Nucleus accumbens (tissue), 56 donors: Measurements from ENCODE around the gene PLEKHN1.
A peak's percentile ranks its signal among the peaks of the same experiment; 100 is the strongest.

Experiments
- DNase-seq, 56 donors: peaks; one replicate each; lab custom pipeline; 2025; lab: John Stamatoyannopoulos, UW

Gene PLEKHN1

GRCh38 chr1:1019122-1019999 is 53.1 kb downstream of the PLEKHN1 start:
- DNase-seq = peak in 49 of 56 donors; percentile 31 to 92 (median 75)

DNA sequence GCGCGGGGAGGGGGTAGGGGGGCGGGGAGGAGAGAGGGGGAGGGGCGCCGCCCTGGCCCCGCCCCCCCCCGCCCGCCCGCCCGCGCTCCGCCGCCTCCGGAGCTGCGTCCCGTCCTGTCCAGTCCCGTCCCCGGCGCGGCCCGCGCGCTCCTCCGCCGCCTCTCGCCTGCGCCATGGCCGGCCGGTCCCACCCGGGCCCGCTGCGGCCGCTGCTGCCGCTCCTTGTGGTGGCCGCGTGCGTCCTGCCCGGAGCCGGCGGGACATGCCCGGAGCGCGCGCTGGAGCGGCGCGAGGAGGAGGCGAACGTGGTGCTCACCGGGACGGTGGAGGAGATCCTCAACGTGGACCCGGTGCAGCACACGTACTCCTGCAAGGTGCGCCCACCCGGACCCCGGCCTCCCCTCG is 53.7 kb downstream of the PLEKHN1 start, which contains the start of gene AGRN:
TSS of gene AGRN (plus strand) at position 121 of the 405 bp plus-strand sequence. CDS start at position 174, 53 bp downstream.
- DNase-seq = peak in 26 of 56 donors; percentile 36 to 75 (median 62)

GRCh38 chr1:1020415-1021009 is 54.2 kb downstream of the PLEKHN1 start:
- DNase-seq = peak in 2 of 56 donors; percentile 43 to 70

DNA sequence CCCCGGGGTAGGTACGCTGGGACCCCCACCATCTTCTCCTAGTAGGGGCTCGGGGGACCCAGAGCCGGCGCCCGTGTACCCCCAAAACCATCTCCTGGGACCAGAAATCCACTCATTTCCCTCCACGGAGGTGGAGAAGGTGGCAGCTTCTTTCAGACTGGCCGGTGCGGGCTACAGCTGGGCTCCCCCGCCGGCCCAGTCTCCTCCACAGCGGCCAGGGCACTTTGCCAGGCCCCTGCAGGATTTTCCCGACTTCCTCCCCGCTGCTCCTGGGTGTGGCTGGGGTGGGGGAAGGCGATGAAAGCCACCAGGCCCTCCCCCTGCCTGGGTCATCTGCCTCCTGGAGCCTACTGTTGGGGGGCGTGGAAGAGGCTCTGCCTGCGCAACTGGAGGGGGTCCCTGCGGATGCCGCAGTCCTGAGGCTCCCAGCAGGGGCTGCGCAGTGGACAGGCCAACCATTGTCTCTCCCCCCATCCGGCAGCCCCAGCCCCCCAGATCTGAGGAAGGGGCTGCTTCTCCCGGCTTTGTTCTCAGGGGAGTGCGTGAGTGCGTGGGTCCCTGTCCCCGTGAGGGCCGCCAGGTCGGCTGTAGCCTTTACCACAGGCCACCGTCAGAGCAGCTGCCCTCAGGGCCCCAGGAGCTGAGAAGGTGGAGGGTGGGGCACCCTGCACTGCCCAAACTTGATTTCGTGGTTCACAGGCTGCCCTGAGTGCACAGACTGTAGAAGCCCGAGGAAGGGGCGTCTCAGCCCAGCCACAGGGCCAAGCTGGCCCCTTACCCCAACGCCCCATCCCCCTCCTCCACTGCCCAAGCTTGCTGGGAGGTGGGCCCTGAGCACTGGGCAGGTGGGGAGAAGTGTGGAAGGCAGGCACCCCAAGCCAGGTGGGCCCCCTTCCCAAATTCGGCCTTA is 55.0 kb downstream of the PLEKHN1 start:
- DNase-seq = peak in 5 of 56 donors; percentile 18 to 56 (median 28)

GRCh38 chr1:1021920-1022259 is 55.6 kb downstream of the PLEKHN1 start:
- no peak for DNase-seq

DNA sequence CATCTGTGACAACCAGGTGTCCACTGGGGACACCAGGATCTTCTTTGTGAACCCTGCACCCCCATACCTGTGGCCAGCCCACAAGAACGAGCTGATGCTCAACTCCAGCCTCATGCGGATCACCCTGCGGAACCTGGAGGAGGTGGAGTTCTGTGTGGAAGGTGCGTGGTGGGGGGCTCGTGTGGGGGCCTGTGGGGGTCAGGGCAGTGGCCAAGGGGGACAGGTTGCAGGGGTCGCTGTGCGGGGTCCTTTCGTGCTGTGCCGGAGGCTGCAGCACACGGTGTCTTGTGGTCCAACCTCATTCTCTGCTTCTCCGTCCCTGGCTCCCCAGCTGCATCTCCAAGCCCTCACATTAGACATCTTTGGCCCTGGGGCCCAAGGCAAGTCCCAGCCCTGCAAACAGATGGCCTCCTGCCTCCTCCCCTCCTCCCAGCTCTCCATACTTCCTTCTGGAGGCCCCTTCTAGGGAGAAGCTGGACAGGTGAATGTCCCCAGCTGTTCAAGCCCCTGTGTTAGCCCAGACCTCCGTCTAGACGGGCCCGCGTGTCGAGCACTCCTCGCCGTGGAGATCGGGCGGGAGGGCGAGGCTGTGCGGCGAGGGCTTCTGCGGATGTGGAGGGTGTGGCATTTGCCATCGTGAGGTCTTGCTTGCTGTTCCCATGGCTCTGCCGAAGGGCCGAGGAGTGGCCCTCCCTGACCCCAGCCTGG is 56.2 kb downstream of the PLEKHN1 start:
- no peak for DNase-seq

- peak in 4 of 56 donors; percentile 28 to 44 (median 29) for DNase-seq
Measured at GRCh38 chr1:1023700-1024099, 57.4 kb downstream of the PLEKHN1 start.

- no peak for DNase-seq
Measured at GRCh38 chr1:1024149-1024770, 58.0 kb downstream of the PLEKHN1 start.

- peak in 33 of 56 donors; percentile 15 to 69 (median 33) for DNase-seq
Measured at GRCh38 chr1:1024771-1025699, 58.8 kb downstream of the PLEKHN1 start.
